Colonic mucosa (tissue), 4 donors: ENCODE results near the gene EPN2. TPM values are rescaled to one million over a fixed set of nuclear protein-coding genes. Genes with fewer than 3 reads are reported as not detected.

Experiments
- DNase-seq: peaks from one replicate; pipeline ENCODE4 v3.0.0-alpha.2; 2020
- H3K27ac ChIP-seq: fragments of 200-600 bp; one replicate; pipeline ENCODE4 v1.8.0; 2021
- H3K27me3 ChIP-seq: fragments of 200-600 bp; one replicate; pipeline ENCODE4 v1.8.0; 2021
- H3K36me3 ChIP-seq: fragments of 200-600 bp; one replicate; pipeline ENCODE4 v1.8.0; 2021
- H3K4me1 ChIP-seq: fragments of 200-600 bp; one replicate; pipeline ENCODE4 v1.8.0; 2021; ENCODE audit warnings: mild to moderate bottlenecking
- H3K4me3 ChIP-seq: fragments of 200-600 bp; one replicate; pipeline ENCODE4 v1.8.0; 2021
- H3K9ac ChIP-seq, 2 donors: one replicate each; pipeline ENCODE4 v1.7.0; 2013; ENCODE audit warnings: control low read depth in 2 of 2, low read depth in 2 of 2, low read length in 2 of 2
- H3K9me3 ChIP-seq: fragments of 200-600 bp; one replicate; pipeline ENCODE4 v1.8.0; 2021
- intact Hi-C: fragments of 100-400 bp; cut with DNase I; formaldehyde crosslinking; loops from one replicate; pipeline ENCODE4 v1.14.1; 2022
- total RNA-seq, 2 donors: library from RNA; stranded (reverse); fragmentation: NEBNext Ultra II Directional in 1 of 2; extraction: Animal tissue kit (Norgen Biotek cat#: 25700) in 1 of 2; gene quantifications; one replicate each; pipeline ENCODE4 v1.2.1, GENCODE V29; 2021
- TF ChIP-seq, protein P1 (sequence below): fragments of 200-600 bp; IDR thresholded peaks from one replicate; pipeline ENCODE4 v1.8.0; 2022; ENCODE audit warnings: antibody characterized with exemption, mild to moderate bottlenecking
- donor health status: healthy.
- donor health status: DM: no; HTN: no; CAD: no.
- donor health status: DM: no; HTN: no; CAD: no.

Gene EPN2
- total RNA-seq, 2 donors from 2014 or later: 34.7 to 36.3 TPM

DNA sequence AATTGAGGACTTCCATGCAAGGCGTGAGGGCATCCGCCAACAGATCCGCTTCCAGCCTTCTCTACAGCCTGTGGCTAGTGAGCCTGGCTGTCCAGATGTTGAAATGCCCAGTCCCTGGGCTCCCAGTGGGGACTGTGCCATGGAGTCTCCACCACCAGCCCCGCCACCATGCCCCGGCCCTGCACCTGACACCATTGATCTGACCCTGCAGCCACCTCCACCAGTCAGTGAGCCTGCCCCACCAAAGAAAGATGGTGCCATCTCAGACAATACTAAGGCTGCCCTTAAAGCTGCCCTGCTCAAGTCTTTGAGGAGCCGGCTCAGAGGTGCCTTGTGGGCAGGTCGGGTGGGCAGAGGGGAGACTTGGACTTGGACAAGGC is 144.2 kb downstream of the EPN2 start:
- DNase-seq: no peak
- Histone ChIP-seq H3K9me3 (no peaks in the 10 kb centered on the region), H3K27ac (no peak overlapping the region)

DNA sequence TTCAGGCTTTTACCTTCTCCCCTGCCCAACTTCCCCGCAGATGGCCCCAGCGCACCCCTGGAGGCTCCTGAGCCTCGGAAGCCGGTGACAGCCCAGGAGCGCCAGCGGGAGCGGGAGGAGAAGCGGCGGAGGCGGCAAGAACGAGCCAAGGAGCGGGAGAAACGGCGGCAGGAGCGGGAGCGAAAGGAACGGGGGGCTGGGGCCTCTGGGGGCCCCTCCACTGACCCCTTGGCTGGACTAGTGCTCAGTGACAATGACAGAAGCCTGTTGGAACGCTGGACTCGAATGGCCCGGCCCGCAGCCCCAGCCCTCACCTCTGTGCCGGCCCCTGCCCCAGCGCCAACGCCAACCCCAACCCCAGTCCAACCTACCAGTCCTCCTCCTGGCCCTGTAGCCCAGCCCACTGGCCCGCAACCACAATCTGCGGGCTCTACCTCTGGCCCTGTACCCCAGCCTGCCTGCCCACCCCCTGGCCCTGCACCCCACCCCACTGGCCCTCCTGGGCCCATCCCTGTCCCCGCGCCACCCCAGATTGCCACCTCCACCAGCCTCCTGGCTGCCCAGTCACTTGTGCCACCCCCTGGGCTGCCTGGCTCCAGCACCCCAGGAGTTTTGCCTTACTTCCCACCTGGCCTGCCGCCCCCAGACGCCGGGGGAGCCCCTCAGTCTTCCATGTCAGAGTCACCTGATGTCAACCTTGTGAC is 144.7 kb downstream of the EPN2 start:
- intact Hi-C loops: no loop called here
- no peak overlapping the region for H3K27ac ChIP-seq
- no peaks in the 10 kb centered on the region for H3K9me3 ChIP-seq
- TF ChIP-seq, protein P1, sequence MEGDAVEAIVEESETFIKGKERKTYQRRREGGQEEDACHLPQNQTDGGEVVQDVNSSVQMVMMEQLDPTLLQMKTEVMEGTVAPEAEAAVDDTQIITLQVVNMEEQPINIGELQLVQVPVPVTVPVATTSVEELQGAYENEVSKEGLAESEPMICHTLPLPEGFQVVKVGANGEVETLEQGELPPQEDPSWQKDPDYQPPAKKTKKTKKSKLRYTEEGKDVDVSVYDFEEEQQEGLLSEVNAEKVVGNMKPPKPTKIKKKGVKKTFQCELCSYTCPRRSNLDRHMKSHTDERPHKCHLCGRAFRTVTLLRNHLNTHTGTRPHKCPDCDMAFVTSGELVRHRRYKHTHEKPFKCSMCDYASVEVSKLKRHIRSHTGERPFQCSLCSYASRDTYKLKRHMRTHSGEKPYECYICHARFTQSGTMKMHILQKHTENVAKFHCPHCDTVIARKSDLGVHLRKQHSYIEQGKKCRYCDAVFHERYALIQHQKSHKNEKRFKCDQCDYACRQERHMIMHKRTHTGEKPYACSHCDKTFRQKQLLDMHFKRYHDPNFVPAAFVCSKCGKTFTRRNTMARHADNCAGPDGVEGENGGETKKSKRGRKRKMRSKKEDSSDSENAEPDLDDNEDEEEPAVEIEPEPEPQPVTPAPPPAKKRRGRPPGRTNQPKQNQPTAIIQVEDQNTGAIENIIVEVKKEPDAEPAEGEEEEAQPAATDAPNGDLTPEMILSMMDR: no peak
- H3K4me1 ChIP-seq: peaks cover 28% of the 10 kb centered on the region
- no peaks in the 10 kb centered on the region for H3K27me3 ChIP-seq
- no peak overlapping the region for H3K9ac ChIP-seq
- H3K4me3 ChIP-seq: no peak overlapping the region
- peaks cover 21% of the 10 kb centered on the region for H3K36me3 ChIP-seq
- DNase-seq: no peak

More for the DNA sequence above, 144.2 kb downstream of the EPN2 start:
- peaks cover 30% of the 10 kb centered on the region for H3K4me1 ChIP-seq
- no peak overlapping the region for H3K9ac ChIP-seq
- peaks cover 21% of the 10 kb centered on the region for H3K36me3 ChIP-seq
- intact Hi-C loops: no loop called here
- TF ChIP-seq, protein P1: no peak
- no peaks in the 10 kb centered on the region for H3K27me3 ChIP-seq
- H3K4me3 ChIP-seq: no peak overlapping the region

DNA sequence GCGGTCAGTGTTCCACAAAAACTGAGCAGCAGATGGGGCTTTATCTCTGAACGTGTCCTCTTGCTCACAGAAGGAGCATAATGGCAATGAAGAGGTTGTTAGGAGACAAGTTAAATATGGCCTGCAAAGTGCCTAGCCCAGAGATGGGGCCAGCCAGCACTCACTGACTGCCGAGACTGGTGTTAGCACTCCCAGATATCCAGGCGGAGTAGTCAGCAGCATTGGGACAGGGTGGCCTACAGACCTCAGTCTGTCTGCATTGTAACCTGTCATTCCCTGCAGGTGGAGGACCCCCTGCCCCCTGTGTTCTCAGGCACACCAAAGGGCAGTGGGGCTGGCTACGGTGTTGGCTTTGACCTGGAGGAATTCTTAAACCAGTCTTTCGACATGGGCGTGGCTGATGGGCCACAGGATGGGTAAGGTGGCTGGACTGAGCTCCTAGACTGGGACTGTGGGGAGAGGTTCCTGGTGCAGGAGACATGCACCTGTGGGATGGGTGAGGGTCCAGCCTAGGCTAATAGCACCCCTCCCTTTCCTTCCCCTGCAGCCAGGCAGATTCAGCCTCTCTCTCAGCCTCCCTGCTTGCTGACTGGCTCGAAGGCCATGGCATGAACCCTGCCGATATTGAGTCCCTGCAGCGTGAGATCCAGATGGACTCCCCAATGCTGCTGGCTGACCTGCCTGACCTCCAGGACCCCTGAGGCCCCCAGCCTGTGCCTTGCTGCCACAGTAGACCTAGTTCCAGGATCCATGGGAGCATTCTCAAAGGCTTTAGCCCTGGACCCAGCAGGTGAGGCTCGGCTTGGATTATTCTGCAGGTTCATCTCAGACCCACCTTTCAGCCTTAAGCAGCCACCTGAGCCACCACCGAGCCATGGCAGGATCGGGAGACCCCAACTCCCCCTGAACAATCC is 145.6 kb downstream of the EPN2 start:
- intact Hi-C loops: no loop called here
- Histone ChIP-seq H3K9me3 (no peaks in the 10 kb centered on the region), H3K36me3 (peaks cover 21% of the 10 kb centered on the region), H3K4me3 (no peak overlapping the region), H3K9ac (no peak overlapping the region), H3K27me3 (no peaks in the 10 kb centered on the region), H3K27ac (no peak overlapping the region), H3K4me1 (peaks cover 24% of the 10 kb centered on the region)
- DNase-seq: no peak
- TF ChIP-seq, protein P1: no peak

DNA sequence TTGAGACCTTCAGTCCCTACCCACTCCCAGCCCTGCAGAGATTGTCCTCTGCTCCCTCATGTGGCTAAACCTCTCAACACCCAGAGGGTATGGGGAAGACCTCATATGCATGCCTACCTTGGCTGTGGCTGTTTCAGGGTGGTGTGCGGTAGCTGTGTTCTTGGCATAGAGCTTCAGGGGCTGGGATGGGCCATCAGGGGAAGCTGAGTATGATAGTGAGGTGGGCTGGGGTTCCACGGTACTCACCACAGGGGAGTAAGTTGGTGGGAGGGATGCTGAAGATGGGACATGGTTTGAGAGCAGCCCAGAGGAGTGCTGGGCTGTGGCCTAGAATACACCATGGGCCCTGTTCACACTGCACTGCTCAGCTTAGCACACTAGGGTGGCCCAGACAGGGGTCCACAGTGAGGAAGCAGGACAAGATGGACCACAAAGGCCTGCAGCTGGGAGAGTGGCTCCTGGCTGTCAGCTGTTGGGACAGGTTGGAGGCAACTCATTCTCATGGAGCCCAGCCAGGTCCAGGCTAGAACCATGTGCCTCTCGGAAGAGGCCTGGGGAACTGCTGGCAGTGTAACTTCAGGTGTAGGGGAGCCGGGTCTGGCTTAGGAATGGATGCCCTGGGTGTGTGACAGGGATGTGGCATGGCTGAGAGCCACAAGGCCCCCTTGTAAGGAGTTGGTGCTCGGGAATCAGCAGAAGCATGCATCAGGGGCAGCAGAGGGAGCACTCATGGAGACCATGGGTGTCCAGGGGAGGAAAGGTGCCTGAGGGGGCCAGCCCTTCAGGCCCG is 146.7 kb downstream of the EPN2 start:
- H3K9me3 ChIP-seq: no peaks in the 10 kb centered on the region
- no peak for DNase-seq
- H3K4me3 ChIP-seq: no peak overlapping the region
- intact Hi-C loops: no loop called here
- H3K27ac ChIP-seq: peak overlapping the region; percentile 77
- peaks cover 21% of the 10 kb centered on the region for H3K36me3 ChIP-seq
- H3K27me3 ChIP-seq: no peaks in the 10 kb centered on the region
- H3K9ac ChIP-seq: peak overlapping the region; percentile 46 to 48
- TF ChIP-seq, protein P1: no peak
- peaks cover 24% of the 10 kb centered on the region for H3K4me1 ChIP-seq

DNA sequence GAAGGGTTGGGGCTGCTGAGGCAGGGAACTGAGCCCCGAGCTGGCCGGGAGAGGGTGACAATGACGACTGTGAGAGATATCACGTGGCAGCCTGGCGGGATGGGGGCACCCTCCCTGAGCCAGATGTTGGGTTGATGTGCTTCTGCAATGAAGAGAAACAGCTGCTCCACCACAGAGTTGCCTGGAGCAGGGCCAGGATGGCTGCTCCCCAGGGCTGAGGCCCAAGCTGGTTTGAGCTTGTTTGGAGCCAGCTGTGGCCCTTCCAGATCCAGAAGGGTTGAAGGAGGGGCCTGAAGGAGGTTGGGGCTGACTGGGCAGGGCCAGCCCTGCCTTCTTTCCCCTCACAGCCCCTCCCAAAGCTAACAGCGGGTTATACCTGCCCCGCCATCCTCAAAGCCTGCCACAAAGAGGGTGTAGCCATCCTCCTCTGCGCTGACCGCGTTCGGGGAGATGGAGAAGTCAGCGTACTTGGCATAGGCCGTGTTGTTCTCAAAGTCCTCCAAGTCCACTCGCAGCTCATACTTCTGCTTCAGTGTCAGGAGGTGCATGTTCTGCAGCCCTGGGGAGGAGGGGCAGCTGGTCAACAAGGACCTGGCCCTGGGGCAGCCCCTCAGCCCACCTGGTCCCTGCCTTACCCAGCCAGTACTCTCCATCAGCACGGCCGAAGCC is 147.7 kb downstream of the EPN2 start:
- intact Hi-C loops: no loop called here
- no peak overlapping the region for H3K4me3 ChIP-seq
- TF ChIP-seq, protein P1: no peak
- H3K36me3 ChIP-seq: peaks cover 21% of the 10 kb centered on the region
- no peaks in the 10 kb centered on the region for H3K9me3 ChIP-seq
- H3K4me1 ChIP-seq: peaks cover 24% of the 10 kb centered on the region
- H3K27ac ChIP-seq: peak overlapping the region; percentile 77
- DNase-seq: peak; percentile 94
- no peaks in the 10 kb centered on the region for H3K27me3 ChIP-seq
- peak overlapping the region; percentile 46 to 48 for H3K9ac ChIP-seq
